Measurements from ENCODE around the gene SNED1.

DNA sequence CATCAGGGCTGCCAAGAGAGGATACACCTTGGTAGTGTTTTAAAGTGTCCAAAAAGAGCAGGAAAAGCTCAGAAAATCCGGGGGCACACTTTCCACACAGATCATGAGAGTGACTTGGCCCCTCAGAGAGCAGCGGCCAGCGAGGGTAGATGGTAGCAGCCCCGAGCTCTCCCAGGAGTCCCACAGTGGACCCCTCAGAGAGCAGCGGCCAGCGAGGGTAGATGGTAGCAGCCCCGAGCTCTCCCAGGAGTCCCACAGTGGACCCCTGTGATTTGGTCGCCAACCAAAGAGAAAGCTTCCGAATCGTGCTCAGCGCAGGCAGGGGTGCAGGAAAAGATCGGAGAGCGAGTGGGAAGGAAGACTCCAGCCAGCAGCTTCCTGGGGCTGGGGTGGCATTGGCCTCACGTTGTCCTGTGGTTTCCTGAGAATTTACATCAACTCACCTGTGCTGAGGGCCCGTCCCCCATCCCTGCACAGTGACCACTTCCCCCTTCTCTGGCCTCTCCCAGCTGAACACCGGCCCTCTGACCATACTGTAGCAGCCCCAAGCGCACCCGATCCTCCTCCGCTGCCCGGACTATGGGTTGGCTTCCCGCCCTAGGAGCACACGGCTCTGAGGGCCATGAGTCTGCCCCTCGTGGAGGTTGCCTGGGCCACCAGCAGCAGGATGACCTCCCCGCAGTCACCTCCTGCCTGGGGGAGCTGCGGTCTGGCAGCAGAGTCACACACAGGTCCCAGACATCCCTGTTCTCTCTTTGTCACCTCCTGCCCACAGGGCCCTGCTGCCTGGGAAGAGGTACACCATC, 69.9 kb downstream of the SNED1 start:
- TF ChIP-seq JUNB (IDR thresholded peaks at IDR 0.05; ENCODE audit: unreplicated experiment), result no peak
- no peak for TF ChIP-seq EZH2phosphoT487 (IDR thresholded peaks at IDR 0.05; ENCODE audit: unreplicated experiment)
- TF ChIP-seq, protein P1, sequence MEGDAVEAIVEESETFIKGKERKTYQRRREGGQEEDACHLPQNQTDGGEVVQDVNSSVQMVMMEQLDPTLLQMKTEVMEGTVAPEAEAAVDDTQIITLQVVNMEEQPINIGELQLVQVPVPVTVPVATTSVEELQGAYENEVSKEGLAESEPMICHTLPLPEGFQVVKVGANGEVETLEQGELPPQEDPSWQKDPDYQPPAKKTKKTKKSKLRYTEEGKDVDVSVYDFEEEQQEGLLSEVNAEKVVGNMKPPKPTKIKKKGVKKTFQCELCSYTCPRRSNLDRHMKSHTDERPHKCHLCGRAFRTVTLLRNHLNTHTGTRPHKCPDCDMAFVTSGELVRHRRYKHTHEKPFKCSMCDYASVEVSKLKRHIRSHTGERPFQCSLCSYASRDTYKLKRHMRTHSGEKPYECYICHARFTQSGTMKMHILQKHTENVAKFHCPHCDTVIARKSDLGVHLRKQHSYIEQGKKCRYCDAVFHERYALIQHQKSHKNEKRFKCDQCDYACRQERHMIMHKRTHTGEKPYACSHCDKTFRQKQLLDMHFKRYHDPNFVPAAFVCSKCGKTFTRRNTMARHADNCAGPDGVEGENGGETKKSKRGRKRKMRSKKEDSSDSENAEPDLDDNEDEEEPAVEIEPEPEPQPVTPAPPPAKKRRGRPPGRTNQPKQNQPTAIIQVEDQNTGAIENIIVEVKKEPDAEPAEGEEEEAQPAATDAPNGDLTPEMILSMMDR (conservative IDR thresholded peaks at IDR 0.05; ENCODE audit: low read depth in 2 of 2), result no peak
- TF ChIP-seq EZH2 (IDR thresholded peaks at IDR 0.05; ENCODE audit: low read depth, unreplicated experiment), result no peak
- TF ChIP-seq, protein P2, sequence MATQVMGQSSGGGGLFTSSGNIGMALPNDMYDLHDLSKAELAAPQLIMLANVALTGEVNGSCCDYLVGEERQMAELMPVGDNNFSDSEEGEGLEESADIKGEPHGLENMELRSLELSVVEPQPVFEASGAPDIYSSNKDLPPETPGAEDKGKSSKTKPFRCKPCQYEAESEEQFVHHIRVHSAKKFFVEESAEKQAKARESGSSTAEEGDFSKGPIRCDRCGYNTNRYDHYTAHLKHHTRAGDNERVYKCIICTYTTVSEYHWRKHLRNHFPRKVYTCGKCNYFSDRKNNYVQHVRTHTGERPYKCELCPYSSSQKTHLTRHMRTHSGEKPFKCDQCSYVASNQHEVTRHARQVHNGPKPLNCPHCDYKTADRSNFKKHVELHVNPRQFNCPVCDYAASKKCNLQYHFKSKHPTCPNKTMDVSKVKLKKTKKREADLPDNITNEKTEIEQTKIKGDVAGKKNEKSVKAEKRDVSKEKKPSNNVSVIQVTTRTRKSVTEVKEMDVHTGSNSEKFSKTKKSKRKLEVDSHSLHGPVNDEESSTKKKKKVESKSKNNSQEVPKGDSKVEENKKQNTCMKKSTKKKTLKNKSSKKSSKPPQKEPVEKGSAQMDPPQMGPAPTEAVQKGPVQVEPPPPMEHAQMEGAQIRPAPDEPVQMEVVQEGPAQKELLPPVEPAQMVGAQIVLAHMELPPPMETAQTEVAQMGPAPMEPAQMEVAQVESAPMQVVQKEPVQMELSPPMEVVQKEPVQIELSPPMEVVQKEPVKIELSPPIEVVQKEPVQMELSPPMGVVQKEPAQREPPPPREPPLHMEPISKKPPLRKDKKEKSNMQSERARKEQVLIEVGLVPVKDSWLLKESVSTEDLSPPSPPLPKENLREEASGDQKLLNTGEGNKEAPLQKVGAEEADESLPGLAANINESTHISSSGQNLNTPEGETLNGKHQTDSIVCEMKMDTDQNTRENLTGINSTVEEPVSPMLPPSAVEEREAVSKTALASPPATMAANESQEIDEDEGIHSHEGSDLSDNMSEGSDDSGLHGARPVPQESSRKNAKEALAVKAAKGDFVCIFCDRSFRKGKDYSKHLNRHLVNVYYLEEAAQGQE (IDR thresholded peaks at IDR 0.05; ENCODE audit: unreplicated experiment), result no peak
- TF ChIP-seq POLR2AphosphoS5 (IDR thresholded peaks at IDR 0.05; ENCODE audit: low read depth), result no peak
- TF ChIP-seq ZNF114 (CRISPR knock-in tag; IDR thresholded peaks at IDR 0.05), result no peak
- TF ChIP-seq, protein P3, sequence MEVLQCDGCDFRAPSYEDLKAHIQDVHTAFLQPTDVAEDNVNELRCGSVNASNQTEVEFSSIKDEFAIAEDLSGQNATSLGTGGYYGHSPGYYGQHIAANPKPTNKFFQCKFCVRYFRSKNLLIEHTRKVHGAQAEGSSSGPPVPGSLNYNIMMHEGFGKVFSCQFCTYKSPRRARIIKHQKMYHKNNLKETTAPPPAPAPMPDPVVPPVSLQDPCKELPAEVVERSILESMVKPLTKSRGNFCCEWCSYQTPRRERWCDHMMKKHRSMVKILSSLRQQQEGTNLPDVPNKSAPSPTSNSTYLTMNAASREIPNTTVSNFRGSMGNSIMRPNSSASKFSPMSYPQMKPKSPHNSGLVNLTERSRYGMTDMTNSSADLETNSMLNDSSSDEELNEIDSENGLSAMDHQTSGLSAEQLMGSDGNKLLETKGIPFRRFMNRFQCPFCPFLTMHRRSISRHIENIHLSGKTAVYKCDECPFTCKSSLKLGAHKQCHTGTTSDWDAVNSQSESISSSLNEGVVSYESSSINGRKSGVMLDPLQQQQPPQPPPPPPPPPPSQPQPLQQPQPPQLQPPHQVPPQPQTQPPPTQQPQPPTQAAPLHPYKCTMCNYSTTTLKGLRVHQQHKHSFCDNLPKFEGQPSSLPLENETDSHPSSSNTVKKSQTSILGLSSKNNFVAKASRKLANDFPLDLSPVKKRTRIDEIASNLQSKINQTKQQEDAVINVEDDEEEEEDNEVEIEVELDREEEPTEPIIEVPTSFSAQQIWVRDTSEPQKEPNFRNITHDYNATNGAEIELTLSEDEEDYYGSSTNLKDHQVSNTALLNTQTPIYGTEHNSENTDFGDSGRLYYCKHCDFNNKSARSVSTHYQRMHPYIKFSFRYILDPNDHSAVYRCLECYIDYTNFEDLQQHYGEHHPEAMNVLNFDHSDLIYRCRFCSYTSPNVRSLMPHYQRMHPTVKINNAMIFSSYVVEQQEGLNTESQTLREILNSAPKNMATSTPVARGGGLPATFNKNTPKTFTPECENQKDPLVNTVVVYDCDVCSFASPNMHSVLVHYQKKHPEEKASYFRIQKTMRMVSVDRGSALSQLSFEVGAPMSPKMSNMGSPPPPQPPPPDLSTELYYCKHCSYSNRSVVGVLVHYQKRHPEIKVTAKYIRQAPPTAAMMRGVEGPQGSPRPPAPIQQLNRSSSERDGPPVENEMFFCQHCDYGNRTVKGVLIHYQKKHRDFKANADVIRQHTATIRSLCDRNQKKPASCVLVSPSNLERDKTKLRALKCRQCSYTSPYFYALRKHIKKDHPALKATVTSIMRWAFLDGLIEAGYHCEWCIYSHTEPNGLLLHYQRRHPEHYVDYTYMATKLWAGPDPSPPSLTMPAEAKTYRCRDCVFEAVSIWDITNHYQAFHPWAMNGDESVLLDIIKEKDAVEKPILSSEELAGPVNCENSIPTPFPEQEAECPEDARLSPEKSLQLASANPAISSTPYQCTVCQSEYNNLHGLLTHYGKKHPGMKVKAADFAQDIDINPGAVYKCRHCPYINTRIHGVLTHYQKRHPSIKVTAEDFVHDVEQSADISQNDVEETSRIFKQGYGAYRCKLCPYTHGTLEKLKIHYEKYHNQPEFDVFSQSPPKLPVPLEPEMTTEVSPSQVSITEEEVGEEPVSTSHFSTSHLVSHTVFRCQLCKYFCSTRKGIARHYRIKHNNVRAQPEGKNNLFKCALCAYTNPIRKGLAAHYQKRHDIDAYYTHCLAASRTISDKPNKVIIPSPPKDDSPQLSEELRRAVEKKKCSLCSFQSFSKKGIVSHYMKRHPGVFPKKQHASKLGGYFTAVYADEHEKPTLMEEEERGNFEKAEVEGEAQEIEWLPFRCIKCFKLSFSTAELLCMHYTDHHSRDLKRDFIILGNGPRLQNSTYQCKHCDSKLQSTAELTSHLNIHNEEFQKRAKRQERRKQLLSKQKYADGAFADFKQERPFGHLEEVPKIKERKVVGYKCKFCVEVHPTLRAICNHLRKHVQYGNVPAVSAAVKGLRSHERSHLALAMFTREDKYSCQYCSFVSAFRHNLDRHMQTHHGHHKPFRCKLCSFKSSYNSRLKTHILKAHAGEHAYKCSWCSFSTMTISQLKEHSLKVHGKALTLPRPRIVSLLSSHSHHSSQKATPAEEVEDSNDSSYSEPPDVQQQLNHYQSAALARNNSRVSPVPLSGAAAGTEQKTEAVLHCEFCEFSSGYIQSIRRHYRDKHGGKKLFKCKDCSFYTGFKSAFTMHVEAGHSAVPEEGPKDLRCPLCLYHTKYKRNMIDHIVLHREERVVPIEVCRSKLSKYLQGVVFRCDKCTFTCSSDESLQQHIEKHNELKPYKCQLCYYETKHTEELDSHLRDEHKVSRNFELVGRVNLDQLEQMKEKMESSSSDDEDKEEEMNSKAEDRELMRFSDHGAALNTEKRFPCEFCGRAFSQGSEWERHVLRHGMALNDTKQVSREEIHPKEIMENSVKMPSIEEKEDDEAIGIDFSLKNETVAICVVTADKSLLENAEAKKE (CRISPR knock-in tag; IDR thresholded peaks at IDR 0.05), result no peak
- TF ChIP-seq NANOG (IDR thresholded peaks at IDR 0.05; ENCODE audit: borderline replicate concordance), result no peak
- TF ChIP-seq ZNF331 (CRISPR knock-in tag; IDR thresholded peaks at IDR 0.05; ENCODE audit: low read depth), result no peak
- TF ChIP-seq CREB1 (CRISPR knock-in tag; IDR thresholded peaks at IDR 0.05; ENCODE audit: low read depth), result no peak
- TF ChIP-seq, protein P4, sequence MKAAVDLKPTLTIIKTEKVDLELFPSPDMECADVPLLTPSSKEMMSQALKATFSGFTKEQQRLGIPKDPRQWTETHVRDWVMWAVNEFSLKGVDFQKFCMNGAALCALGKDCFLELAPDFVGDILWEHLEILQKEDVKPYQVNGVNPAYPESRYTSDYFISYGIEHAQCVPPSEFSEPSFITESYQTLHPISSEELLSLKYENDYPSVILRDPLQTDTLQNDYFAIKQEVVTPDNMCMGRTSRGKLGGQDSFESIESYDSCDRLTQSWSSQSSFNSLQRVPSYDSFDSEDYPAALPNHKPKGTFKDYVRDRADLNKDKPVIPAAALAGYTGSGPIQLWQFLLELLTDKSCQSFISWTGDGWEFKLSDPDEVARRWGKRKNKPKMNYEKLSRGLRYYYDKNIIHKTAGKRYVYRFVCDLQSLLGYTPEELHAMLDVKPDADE (IDR thresholded peaks at IDR 0.05), result no peak
- no peak for TF ChIP-seq STAT1 (IDR thresholded peaks at IDR 0.05; ENCODE audit: unreplicated experiment)

Measured in GM23338 (cell line).